Measurements from ENCODE around the gene R3HDML. TPM values are rescaled to one million over a fixed set of nuclear protein-coding genes. Genes with fewer than 3 reads are reported as not detected.

R3HDML gene
- polyA plus RNA-seq, 3 donors, result not detected

GRCh38 chr20:44319839-44320422 is 16.9 kb upstream of the R3HDML start:
- intact Hi-C loops (cut with micrococcal nuclease), result no loop called here
- DNase-seq, result no peak

DNA sequence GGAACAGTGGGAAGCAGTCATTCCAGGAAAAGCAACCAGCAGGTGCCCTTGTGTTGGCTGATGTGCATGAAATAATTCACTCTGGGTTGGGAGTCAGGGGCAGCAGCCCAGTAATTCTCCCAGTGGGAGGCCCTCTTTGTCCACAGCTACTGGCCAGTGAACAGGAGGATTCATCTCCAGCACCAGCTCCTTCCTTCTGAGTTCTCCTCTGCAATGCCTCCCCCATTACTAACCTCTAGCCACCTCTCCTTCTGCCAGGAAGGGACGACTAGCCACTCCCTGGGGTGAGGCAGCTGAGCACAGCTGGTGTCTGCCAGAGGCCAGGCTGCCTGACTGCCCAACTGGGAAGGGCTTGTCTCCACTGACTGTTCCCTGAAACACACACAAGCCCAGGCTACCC is 12.5 kb upstream of the R3HDML start:
- Histone ChIP-seq H2AFZ (ENCODE audit: insufficient read depth, low read depth, low read length, poor library complexity, severe bottlenecking) (no peak overlapping the region), H3K9ac (ENCODE audit: insufficient read depth, low read length, poor library complexity, severe bottlenecking) (no peak overlapping the region), H3K9me3 (replicated peaks in 1 of 2; ENCODE audit: control insufficient read depth in 1 of 2, insufficient read depth in 1 of 2, low read length in 2 of 2) (no peaks in the 10 kb centered on the region), H3K4me3 (replicated peaks in 1 of 3; ENCODE audit: low read depth in 2 of 3, low read length in 3 of 3) (no peak overlapping the region), H3K27me3 (ENCODE audit: control insufficient read depth in 2 of 2, insufficient read depth in 2 of 2, low read length in 2 of 2) (peaks cover 2 to 23% of the 10 kb centered on the region in 2 donors), H3K4me2 (replicated peaks; ENCODE audit: extremely low read depth, low read length, poor library complexity, severe bottlenecking) (no peak overlapping the region), H4K20me1 (ENCODE audit: insufficient read depth, low read length) (no peaks in the 10 kb centered on the region), H3K4me1 (ENCODE audit: control insufficient read depth in 1 of 2, insufficient read depth in 2 of 2, low read length in 2 of 2) (no peaks in the 10 kb centered on the region), H3K36me3 (replicated peaks in 1 of 2; ENCODE audit: control insufficient read depth in 1 of 2, insufficient read depth in 2 of 2, low read length in 2 of 2) (no peaks in the 10 kb centered on the region), H3K79me2 (ENCODE audit: insufficient read depth, low read length) (no peaks in the 10 kb centered on the region), H3K27ac (ENCODE audit: low read depth in 1 of 2, low read length in 2 of 2) (no peak overlapping the region)
- 75% methylated on average over 1 of the region's 1 CpG for WGBS (ENCODE audit: insufficient coverage)
- TF ChIP-seq CTCF (IDR thresholded peaks at IDR 0.05), result no peak
- no peak overlapping the region for H3K27ac Mint-ChIP-seq
- DNase-seq, result no peak
- intact Hi-C loops (cut with micrococcal nuclease), result no loop called here
- H3K4me1 Mint-ChIP-seq, result no peaks in the 10 kb centered on the region
- H3K36me3 Mint-ChIP-seq, result no peaks in the 10 kb centered on the region
- peaks cover 13 to 36% (median 20%) of the 10 kb centered on the region in 3 donors for H3K27me3 Mint-ChIP-seq (ENCODE audit: low read depth in 3 of 3)
- H3K4me3 Mint-ChIP-seq, result no peak overlapping the region
- H3K9me3 Mint-ChIP-seq, result peaks cover 0 to 2% (median 0%) of the 10 kb centered on the region in 7 donors

More at GRCh38 chr20:44319839-44320422, 16.9 kb upstream of the R3HDML start:
- Mint-ChIP-seq H3K27me3 (ENCODE audit: low read depth in 3 of 3) (peaks cover 10 to 17% (median 14%) of the 10 kb centered on the region in 3 donors), H3K4me3 (no peak overlapping the region), H3K27ac (no peak overlapping the region), H3K36me3 (no peaks in the 10 kb centered on the region), H3K4me1 (no peaks in the 10 kb centered on the region), H3K9me3 (peaks cover 0 to 2% (median 0%) of the 10 kb centered on the region in 7 donors)
- Histone ChIP-seq H3K27ac (ENCODE audit: low read depth in 1 of 2, low read length in 2 of 2) (no peak overlapping the region), H2AFZ (ENCODE audit: insufficient read depth, low read depth, low read length, poor library complexity, severe bottlenecking) (no peak overlapping the region), H3K4me1 (ENCODE audit: control insufficient read depth in 1 of 2, insufficient read depth in 2 of 2, low read length in 2 of 2) (no peaks in the 10 kb centered on the region), H4K20me1 (ENCODE audit: insufficient read depth, low read length) (no peaks in the 10 kb centered on the region), H3K9me3 (replicated peaks in 1 of 2; ENCODE audit: control insufficient read depth in 1 of 2, insufficient read depth in 1 of 2, low read length in 2 of 2) (no peaks in the 10 kb centered on the region), H3K36me3 (replicated peaks in 1 of 2; ENCODE audit: control insufficient read depth in 1 of 2, insufficient read depth in 2 of 2, low read length in 2 of 2) (no peaks in the 10 kb centered on the region), H3K4me2 (replicated peaks; ENCODE audit: extremely low read depth, low read length, poor library complexity, severe bottlenecking) (no peak overlapping the region), H3K9ac (ENCODE audit: insufficient read depth, low read length, poor library complexity, severe bottlenecking) (no peak overlapping the region), H3K27me3 (ENCODE audit: control insufficient read depth in 2 of 2, insufficient read depth in 2 of 2, low read length in 2 of 2) (peaks cover 0 to 9% of the 10 kb centered on the region in 2 donors), H3K79me2 (ENCODE audit: insufficient read depth, low read length) (no peaks in the 10 kb centered on the region), H3K4me3 (replicated peaks in 1 of 3; ENCODE audit: low read depth in 2 of 3, low read length in 3 of 3) (no peak overlapping the region)
- WGBS (ENCODE audit: insufficient coverage), result no CpG with 5 or more reads among the region's 2 CpGs
- no peak for TF ChIP-seq CTCF (IDR thresholded peaks at IDR 0.05)
